ENCODE results near the gene AK9.
A peak's percentile ranks its signal among the peaks of the same experiment; 100 is the strongest.
"Not testable (repeated sequence)": the region's sequence is repeated elsewhere in the genome, so short reads cannot be mapped to it uniquely, and the experiment has no call there.

The AK9 gene

GRCh38 chr6:109611502-109611901 is 79.5 kb downstream of the AK9 start:
- DNase-seq = no peak

GRCh38 chr6:109610590-109610989 is 80.4 kb downstream of the AK9 start:
- DNase-seq = no peak

- DNase-seq = no peak
Measured at GRCh38 chr6:109609737-109610136, 81.3 kb downstream of the AK9 start.

- no peak for DNase-seq
Measured at GRCh38 chr6:109606359-109606758, 84.6 kb downstream of the AK9 start.

- peak; percentile 9 for DNase-seq
Measured at GRCh38 chr6:109595998-109596397, 95.0 kb downstream of the AK9 start.

GRCh38 chr6:109580519-109580918 is 110.5 kb downstream of the AK9 start:
- no peak for DNase-seq

- DNase-seq = no peak
Measured at GRCh38 chr6:109579361-109579760, 111.6 kb downstream of the AK9 start.

GRCh38 chr6:109569901-109570300 is 121.1 kb downstream of the AK9 start:
- DNase-seq = not testable (repeated sequence)

- DNase-seq = no peak
Measured at GRCh38 chr6:109561844-109562243, 129.2 kb downstream of the AK9 start.

GRCh38 chr6:109531446-109531845 is 159.6 kb downstream of the AK9 start:
- no peak for DNase-seq

- DNase-seq = no peak
Measured at GRCh38 chr6:109527989-109528388, 163.0 kb downstream of the AK9 start.

- DNase-seq = peak; percentile 52
Measured at GRCh38 chr6:109526905-109527628, 163.9 kb downstream of the AK9 start.

- no peak for DNase-seq
Measured at GRCh38 chr6:109524129-109524528, 166.9 kb downstream of the AK9 start.

GRCh38 chr6:109523478-109523877 is 167.5 kb downstream of the AK9 start:
- no peak for DNase-seq

GRCh38 chr6:109521080-109521479 is 169.9 kb downstream of the AK9 start:
- no peak for DNase-seq

- DNase-seq = not testable (repeated sequence)
Measured at GRCh38 chr6:109519647-109520046, 171.4 kb downstream of the AK9 start.

GRCh38 chr6:109516929-109517328 is 174.1 kb downstream of the AK9 start:
- peak; percentile 41 for DNase-seq

- no peak for DNase-seq
Measured at GRCh38 chr6:109515781-109516409, 175.1 kb downstream of the AK9 start.

GRCh38 chr6:109514946-109515345 is 176.1 kb downstream of the AK9 start:
- no peak for DNase-seq

- no peak for DNase-seq
Measured at GRCh38 chr6:109513571-109514071, 177.4 kb downstream of the AK9 start.

- no peak for DNase-seq
Measured at GRCh38 chr6:109512271-109512817, 178.7 kb downstream of the AK9 start.

GRCh38 chr6:109511832-109512231 is 179.2 kb downstream of the AK9 start:
- no peak for DNase-seq

GRCh38 chr6:109510358-109510757 is 180.6 kb downstream of the AK9 start:
- DNase-seq = no peak

- no peak for DNase-seq
Measured at GRCh38 chr6:109508166-109508860, 182.7 kb downstream of the AK9 start.

All from GDM1 (cell line).